GM03348 (cell line): ENCODE data around the gene CHRFAM7A.
"Not testable (repeated sequence)": the region's sequence is repeated elsewhere in the genome, so short reads cannot be mapped to it uniquely, and the experiment has no call there.

Experiments
- DNase-seq: peaks from one replicate; pipeline ENCODE4 v3.0.0; 2012; ENCODE audit warnings: low spot score

The CHRFAM7A gene

DNA sequence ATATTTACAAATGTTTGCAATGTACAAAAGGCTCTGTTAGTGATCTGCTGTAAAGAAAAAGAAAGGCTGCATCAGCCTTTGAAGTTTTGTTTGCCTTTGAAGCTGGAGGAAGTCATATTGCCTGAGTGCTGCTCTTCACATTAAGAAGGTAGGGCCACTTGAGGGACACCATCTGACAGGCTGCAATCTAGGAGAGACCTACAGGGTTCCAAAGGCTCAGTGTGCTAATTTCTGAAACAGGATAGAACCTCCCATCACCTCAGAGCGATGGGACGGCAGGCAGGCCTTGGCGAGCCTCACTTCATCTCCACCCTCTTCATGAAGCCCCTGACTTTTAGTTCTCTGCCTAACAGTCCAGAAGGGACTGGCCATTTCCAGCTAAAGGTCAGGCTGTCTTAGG lies 77.6 kb downstream of the CHRFAM7A start:
- DNase-seq = not testable (repeated sequence)

DNA sequence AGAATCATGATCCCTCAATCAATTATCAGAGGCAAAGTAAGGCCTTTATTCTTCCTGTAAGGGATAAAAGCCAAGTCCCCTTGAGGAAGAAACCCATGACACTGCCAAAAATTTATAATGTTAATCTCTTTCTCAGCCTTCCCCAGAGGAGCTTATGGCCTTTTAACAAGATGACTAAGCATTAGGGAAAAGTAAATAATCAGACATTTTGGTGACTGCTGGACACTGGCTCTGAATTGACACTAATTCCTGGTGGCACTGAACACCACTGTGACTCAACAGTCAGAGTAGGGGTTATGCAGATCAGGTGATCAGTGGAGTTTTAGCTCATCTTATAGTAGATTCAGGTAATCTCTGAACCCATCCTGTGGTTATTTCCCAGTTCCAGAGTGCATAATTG lies 82.8 kb downstream of the CHRFAM7A start:
- DNase-seq = not testable (repeated sequence)
